Germinal center (tissue), 1 donor: ENCODE measurements around the gene CD96.
"Not testable (repeated sequence)": the region's sequence is repeated elsewhere in the genome, so short reads cannot be mapped to it uniquely, and the experiment has no call there.

Experiments used
- DNase-seq: peaks from one replicate; pipeline ENCODE4 v3.0.0; 2012; ENCODE audit warnings: mixed read lengths, low spot score

Gene CD96

DNA sequence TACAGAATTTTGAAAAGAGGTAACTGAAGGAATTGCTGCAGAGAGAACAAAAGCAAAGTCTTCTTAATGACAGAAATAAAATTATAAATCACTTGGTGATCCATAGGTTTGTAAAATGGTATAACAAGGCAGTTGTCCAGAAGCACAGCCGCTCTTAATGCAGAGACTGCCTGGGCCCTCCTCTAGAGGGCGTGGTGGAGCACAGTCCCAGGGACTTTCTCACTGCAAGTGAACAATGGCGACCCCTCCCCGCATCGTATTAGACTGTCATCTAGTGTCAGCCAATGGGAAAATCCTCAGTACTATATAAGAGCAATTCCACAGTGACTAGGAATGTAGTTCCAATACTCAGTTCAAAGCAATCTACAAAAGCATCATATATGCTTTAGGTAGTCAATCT is 79.5 kb downstream of the CD96 start:
- no peak for DNase-seq

GRCh38 chr3:111627092-111627491 is 85.1 kb downstream of the CD96 start:
- no peak for DNase-seq

- DNase-seq: not testable (repeated sequence)
These were observed 87.0 kb downstream of the CD96 start for GRCh38 chr3:111629018-111629417.

DNA sequence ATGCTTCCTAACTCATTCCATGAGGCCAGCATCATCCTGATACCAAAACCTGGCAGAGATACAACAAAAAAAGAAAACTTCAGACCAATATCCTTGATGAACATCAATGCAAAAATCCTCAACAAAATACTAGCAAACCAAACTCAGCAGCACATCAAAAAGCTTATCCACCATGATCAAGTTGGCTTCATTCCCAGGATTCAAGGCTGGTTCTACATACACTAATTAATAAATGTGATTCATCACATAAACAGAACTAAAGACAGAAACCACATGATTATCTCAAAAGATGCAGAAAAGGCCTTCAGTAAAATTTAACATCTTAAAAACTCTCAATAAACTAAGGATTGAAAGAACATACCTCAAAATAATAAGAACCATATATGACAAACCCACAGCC is 88.6 kb downstream of the CD96 start:
- DNase-seq: not testable (repeated sequence)

- DNase-seq: no peak
These were observed 93.4 kb downstream of the CD96 start for GRCh38 chr3:111635403-111635802.

DNA sequence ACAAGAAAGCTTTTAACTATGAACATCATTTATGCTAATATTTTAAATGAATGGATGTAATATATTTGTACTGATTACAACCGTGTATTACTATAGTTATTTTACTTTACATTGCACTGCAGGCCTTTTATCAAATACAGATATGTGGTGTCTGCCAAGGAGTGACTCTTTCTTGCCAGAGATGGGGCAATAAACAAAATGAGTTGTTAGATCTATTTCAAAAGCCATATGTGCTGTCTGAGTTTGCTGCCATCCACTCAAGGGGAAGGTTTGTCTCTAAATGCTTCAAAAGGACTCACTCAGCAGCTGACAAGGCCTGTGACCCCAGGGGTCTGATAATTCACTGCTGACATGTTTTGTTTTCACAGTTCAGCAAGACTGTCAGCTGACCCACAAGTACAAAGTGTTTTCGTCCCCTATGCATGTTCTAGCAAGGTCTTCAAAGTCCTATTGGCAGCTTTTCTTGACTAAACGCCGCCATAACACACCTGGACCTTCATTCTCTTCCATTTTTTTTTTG is 94.4 kb downstream of the CD96 start:
- no peak for DNase-seq

DNA sequence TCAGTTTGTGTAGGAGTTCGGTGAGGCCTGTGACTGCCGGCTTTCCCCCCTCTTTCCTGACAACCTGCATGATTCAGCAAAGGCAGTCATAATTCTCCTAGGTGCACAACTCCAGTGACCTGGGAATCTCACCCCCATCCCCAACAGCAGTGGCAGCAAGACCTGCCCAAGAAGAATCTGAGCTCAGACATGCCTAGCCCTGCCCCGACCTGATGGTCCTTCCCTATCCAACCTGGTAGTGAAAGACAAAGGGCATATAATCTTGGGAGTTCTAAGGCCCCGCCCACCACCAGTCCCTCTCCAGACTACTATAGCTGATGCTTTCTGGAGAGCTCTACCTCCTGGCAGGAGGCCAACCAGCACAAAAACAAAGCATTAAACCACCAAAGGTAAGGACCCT is 97.3 kb downstream of the CD96 start:
- DNase-seq: no peak

GRCh38 chr3:111648991-111649579 is 107.1 kb downstream of the CD96 start:
- DNase-seq: no peak

DNA sequence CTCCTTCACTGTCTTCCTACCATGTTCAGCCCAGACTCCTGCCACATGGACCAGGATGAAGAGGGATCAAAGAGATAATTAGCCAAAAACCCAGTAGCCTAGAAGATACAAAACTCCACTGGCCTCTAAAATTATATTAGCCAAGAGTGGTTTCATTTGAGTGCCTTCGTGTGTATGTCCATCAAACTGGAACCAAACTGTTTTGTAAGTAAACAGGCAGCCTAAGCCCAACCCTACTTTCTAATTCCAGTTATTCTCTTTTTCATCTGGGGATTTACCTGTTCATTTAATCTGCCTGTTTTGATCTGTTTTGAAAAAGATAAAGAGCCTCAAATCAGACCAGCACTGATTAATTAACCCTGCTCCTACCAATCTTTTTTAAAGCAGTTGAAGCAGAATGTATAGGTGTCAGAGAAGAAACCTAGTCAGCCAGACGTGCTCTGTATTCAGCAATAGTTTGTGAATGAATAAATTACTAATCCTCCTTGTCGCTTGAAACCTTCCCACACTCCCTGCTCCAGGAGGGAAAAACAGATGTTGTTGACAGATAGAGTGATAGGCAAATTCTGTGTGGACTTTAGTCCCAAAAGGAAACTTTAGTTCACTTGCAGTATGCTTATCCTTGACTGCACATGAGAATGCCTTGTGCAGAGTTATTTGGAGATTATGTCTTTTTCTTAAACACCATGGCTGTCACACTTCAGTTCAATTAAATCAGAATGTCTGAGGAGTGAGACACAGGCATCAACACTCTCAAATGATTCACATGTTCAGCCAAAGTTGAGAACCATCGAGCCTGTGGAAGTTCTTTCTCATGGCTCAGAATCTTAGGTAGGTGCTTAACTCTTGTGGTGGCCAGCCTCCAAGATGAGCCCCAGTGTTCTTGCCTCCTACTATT is 108.6 kb downstream of the CD96 start:
- no peak for DNase-seq

- DNase-seq: no peak
These were observed 110.6 kb downstream of the CD96 start for GRCh38 chr3:111652492-111653180.

DNA sequence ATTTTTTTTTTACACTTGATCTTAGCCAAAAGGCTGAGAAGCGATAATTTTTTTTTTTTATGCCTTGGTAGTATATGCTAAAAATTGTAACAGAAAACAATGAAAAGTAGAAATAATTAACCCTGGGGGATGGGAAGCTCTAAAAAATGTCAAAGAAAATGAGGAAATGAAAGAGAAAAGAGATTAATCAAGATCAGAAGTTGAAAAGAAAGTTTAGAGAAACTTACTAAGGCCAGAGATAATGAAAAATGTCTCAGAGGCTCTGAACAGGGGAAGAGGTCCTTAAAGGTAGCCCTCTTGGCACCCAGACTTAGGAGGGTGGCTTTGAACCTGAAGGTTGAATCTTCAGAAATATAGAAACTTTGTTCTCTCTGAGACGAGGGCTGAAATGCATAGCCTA is 111.8 kb downstream of the CD96 start:
- DNase-seq: no peak

- DNase-seq: no peak
These were observed 120.0 kb downstream of the CD96 start for GRCh38 chr3:111662012-111662411.

DNA sequence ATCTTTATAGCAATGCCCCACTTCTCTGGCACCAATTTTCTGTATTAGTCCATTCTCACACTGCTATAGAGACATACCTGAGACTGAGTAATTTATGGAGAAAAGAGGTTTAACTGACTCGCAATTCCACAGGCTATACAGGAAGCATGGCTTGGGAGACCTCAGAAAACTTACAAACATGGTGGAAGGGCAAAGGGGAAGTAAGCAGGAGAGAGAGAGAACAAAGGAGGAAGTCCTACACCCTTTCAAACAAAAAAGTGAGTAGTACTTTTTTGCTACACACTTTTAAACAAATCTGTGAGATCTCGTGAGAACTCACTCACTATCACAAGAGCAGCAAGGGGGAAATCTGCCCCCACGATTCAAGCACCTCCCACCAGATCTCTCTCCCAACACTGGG is 120.9 kb downstream of the CD96 start:
- no peak for DNase-seq

DNA sequence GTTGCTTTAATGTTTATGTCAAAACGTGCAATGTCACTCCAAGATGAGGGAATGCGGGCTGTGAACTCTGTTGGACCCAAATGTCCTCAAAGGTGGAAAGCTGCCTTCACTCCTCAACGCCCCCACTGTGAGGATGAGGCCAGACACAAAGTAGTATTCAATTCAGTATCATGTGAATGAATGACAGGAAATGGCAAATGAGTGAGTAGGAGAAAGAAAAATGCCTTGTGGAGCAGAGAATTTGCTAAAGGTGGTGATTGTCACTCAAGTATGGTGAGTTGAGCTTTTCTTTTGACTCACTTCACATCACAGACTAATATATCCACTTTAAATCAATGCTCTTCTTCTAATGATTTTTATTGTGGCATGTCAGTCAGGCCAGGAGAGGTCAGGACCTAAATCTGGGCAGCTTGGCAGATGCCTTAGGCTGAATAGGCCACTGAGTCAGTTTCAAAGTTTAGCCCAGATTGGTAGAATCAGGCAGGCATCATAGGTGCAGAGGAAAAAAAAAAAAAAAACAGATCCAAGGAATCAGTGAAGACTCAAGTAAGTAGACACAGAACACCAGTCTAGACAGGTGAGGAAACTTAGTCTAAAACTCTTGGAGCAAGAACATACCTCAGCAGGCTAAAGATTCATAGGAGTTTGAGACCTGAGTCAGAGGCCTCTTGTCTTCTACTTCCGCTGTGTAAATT is 124.2 kb downstream of the CD96 start:
- no peak for DNase-seq

DNA sequence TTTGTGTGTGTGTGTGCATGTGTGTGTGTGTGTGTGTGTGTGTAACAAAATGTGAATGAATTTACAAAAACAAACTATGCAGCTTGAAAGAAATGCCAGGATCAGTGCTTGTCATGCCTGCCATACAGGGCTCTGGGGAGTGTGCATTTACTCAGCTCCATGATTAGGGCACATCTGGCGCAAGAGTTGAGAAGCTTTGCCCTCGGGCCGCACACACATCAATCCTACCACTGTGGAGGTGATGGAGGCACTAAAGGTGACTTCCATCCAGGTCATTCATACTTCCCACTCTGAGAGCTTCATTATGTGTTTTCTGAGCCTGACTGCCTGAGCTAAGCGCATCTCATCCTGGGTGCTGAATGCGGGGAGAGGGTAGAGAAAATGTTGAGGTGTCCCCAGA is 125.2 kb downstream of the CD96 start:
- no peak for DNase-seq

DNA sequence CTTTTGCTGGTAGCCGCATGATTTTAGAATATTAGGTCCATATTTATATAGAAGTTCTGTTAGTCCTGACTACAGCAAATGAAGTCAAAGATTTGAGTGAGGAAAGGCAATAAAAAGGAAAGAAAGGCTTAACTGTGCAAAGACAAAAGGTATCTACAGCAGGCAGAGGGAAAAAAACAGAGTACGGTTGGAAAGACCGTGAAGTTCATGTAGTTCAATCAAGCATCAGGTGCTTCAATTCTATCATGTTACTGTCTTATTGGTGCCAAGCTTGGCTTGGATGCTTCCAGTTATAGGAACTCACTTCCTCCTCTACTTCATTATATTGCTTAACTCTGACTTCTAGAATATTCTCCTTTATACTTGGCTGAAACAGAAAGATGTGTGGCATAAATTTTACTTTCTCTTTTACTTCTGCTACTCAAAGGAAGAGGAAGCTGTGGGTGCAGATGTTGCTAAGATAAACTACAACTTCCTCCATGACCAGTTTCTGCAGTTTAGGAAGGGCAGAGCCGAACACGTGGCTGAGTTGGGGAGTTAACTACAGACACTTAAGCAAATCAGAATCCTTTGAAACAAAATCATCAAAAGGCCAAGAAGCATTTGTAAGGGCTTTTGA is 125.7 kb downstream of the CD96 start:
- peak; percentile 79 for DNase-seq

GRCh38 chr3:111668326-111668725 is 126.3 kb downstream of the CD96 start:
- no peak for DNase-seq

DNA sequence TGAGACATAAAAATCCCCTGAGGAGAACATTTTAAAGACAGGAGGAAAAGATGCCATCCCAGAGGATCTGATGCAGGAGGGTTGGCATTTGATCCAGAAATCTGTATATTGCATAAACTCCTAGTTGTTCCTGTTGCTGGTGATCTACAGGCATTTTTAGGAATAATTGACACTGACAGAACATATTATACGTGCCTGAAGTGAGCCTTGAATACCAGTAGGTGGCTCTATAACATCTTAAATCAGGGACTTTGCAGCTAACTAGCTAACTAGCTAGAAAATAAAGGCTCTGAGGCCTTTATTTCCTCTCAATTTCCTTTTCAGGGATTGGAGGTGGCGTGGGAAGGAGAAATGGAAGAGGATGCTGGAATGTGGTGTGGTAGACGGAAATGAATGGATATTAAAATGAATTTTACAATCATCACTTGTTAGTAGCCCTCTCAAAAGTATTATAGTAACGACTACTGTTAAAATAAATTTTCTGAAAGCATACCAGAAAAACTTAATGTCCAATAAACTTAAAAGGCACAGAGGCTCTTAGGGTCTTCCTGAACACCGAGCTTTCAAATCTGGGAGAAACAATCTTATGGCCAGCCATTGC is 127.0 kb downstream of the CD96 start:
- DNase-seq: peak; percentile 29

DNA sequence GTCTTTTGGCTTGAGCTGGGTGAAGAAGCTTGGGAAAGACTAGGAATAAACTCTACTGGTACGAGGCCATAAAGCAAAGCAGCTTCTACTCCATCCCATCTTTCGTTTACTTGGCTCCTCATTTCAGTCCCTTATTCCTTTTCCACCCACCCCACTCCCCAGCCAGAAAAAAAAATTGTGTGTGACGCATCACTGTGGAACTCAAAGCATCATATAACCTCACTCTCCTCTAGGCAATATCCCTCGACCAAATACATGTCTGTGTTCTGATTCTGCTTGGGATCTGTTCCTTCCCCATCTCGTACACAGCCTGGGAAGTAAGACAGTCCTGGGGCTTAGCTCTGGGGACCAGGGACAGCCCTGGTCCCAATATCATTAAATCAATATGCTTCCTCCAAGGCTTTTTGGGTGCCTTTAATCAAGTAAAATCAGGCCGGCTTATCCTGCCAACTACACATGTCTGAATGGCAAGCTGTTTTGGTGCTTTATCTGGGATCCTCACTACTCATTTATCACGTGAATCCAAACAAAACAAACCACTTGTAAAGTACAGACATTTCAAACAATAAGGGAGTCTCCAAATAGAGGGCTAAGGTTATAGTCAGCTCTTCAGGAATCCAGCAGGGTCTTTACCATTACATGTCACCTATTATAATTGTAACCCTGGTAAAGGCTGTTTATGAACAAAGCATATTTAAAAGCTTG is 128.1 kb downstream of the CD96 start:
- DNase-seq: no peak

DNA sequence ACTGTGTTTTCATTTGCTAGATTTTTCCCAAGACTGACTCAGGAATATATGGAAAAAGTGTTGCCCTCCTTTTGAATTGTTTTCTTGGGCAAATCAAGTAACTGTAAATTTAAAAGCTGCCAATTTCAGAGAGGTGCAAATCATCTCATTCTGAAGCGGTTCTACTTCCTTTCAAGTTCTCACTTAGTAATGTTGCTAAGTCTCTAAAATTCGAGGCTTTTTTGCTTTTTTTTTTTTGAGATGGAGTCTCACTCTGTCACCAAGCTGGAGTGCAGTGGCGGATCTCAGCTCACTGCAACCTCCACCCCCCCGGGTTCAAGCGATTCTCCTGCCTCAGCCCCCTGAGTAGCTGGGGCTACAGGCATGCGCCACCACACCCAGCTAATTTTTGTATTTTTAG is 130.5 kb downstream of the CD96 start:
- not testable (repeated sequence) for DNase-seq

GRCh38 chr3:111675846-111676210 is 133.8 kb downstream of the CD96 start:
- DNase-seq: no peak
